IPS-18c (cell line): Measurements from ENCODE around the gene CDC16.

Experiments used
- H3K4me3 ChIP-seq: 2 replicates; pipeline ENCODE4 v1.7.0; 2013; ENCODE audit warnings: low read depth, mild to moderate bottlenecking, low read length, moderate library complexity; ENCODE audit not compliant: insufficient read depth
- H3K9me3 ChIP-seq: one replicate; pipeline ENCODE4 v1.6.1; 2013; ENCODE audit warnings: mild to moderate bottlenecking, low read length, moderate library complexity; ENCODE audit not compliant: control insufficient read depth, insufficient read depth

Gene CDC16

GRCh38 chr13:114310956-114311355, 76.3 kb downstream of the CDC16 start:
- Histone ChIP-seq H3K9me3 (no peaks in the 10 kb centered on the region), H3K4me3 (no peak overlapping the region)

- no peak overlapping the region for H3K4me3 ChIP-seq
Observed at GRCh38 chr13:114311387-114311786, 76.7 kb downstream of the CDC16 start.

GRCh38 chr13:114311908-114312307, 77.2 kb downstream of the CDC16 start:
- Histone ChIP-seq H3K4me3 (no peak overlapping the region), H3K9me3 (no peaks in the 10 kb centered on the region)

More at GRCh38 chr13:114311387-114311786, 76.7 kb downstream of the CDC16 start:
- no peaks in the 10 kb centered on the region for H3K9me3 ChIP-seq

GRCh38 chr13:114313061-114313860, 78.6 kb downstream of the CDC16 start:
- H3K4me3 ChIP-seq = no peak overlapping the region

GRCh38 chr13:114314074-114314912, 79.6 kb downstream of the CDC16 start, which contains the start of gene CHAMP1:
Gene CHAMP1 (plus strand): TSS chr13:114314503. CDS start chr13:114323843, 9,340 bp downstream.
- H3K9me3 ChIP-seq = no peaks in the 10 kb centered on the region
- peak within 1 kb of the TSS; percentile 89 for H3K4me3 ChIP-seq

More at GRCh38 chr13:114313061-114313860, 78.6 kb downstream of the CDC16 start:
- no peaks in the 10 kb centered on the region for H3K9me3 ChIP-seq

GRCh38 chr13:114315074-114315785, 80.5 kb downstream of the CDC16 start:
- Histone ChIP-seq H3K9me3 (no peaks in the 10 kb centered on the region), H3K4me3 (peak overlapping the region; percentile 89)

- H3K9me3 ChIP-seq = no peaks in the 10 kb centered on the region
- no peak overlapping the region for H3K4me3 ChIP-seq
Observed at GRCh38 chr13:114318624-114319023, 83.9 kb downstream of the CDC16 start.

- Histone ChIP-seq H3K4me3 (no peak overlapping the region), H3K9me3 (no peaks in the 10 kb centered on the region)
Observed at GRCh38 chr13:114319441-114319913, 84.8 kb downstream of the CDC16 start.

GRCh38 chr13:114320065-114320464, 85.4 kb downstream of the CDC16 start:
- H3K4me3 ChIP-seq = no peak overlapping the region

GRCh38 chr13:114321256-114321655, 86.6 kb downstream of the CDC16 start:
- Histone ChIP-seq H3K9me3 (no peaks in the 10 kb centered on the region), H3K4me3 (no peak overlapping the region)

More at GRCh38 chr13:114320065-114320464, 85.4 kb downstream of the CDC16 start:
- no peaks in the 10 kb centered on the region for H3K9me3 ChIP-seq
